ENCODE measurements around the gene PLPP2. TPM values are rescaled to one million over a fixed set of nuclear protein-coding genes. Genes with fewer than 3 reads are reported as not detected.

The PLPP2 gene
- total RNA-seq, 1 experiment from 2014 or later, result not detected

GRCh38 chr19:289651-290371 is 1.4 kb downstream of the PLPP2 start:
- Histone ChIP-seq H2AFZ (ENCODE audit: low read length) (no peak overlapping the region), H3K9me2 (replicated peaks; ENCODE audit: low read length) (no peaks in the 10 kb centered on the region), H4K20me1 (ENCODE audit: low read length) (no peaks in the 10 kb centered on the region), H3K4me3 (ENCODE audit: low read length) (no peak overlapping the region), H3K79me2 (ENCODE audit: low read length) (no peaks in the 10 kb centered on the region), H3K27me3 (ENCODE audit: low read length) (no peaks in the 10 kb centered on the region), H3K4me2 (ENCODE audit: low read length) (no peak overlapping the region), H3F3A (ENCODE audit: low read length, unreplicated experiment) (no peaks in the 10 kb centered on the region), H3K27ac (ENCODE audit: low read length) (no peak overlapping the region), H3K9me3 (ENCODE audit: low read length) (no peaks in the 10 kb centered on the region), H3K36me3 (ENCODE audit: low read depth, low read length) (no peaks in the 10 kb centered on the region), H3K9ac (ENCODE audit: low read length) (no peak overlapping the region), H3K4me1 (ENCODE audit: insufficient read depth, low read length) (no peaks in the 10 kb centered on the region)
- no peak for DNase-seq
- POLR2A ChIA-PET (ENCODE audit: unreplicated experiment), result no interaction called here
- CTCF ChIA-PET, result no interaction called here
- no peak for TF ChIP-seq CTCF (conservative IDR thresholded peaks at IDR 0.05; ENCODE audit: low read depth, low read length)
- TF ChIP-seq EZH2 (IDR thresholded peaks at IDR 0.05; ENCODE audit: low read length, unreplicated experiment), result no peak
- no peak for TF ChIP-seq EZH2phosphoT487 (IDR thresholded peaks at IDR 0.05; ENCODE audit: borderline replicate concordance, low read length)
- BruUV-seq (replicated peaks), result no TSS peak
- intact Hi-C loops (cut with micrococcal nuclease), result no loop called here
- no peak for ATAC-seq

- intact Hi-C loops (cut with micrococcal nuclease), result no loop called here
- POLR2A ChIA-PET (ENCODE audit: unreplicated experiment), result no interaction called here
- H3K79me2 ChIP-seq (ENCODE audit: low read length), result no peaks in the 10 kb centered on the region
- no peak overlapping the region for H3K27ac ChIP-seq (ENCODE audit: low read length)
- DNase-seq (no peak), ATAC-seq (no peak)
- no peak overlapping the region for H3K9ac ChIP-seq (ENCODE audit: low read length)
- no peaks in the 10 kb centered on the region for H3K9me3 ChIP-seq (ENCODE audit: low read length)
- H3F3A ChIP-seq (ENCODE audit: low read length, unreplicated experiment), result no peaks in the 10 kb centered on the region
- BruUV-seq (replicated peaks), result no TSS peak
- H3K4me2 ChIP-seq (ENCODE audit: low read length), result no peak overlapping the region
- no peaks in the 10 kb centered on the region for H3K36me3 ChIP-seq (ENCODE audit: low read depth, low read length)
- no peaks in the 10 kb centered on the region for H3K9me2 ChIP-seq (replicated peaks; ENCODE audit: low read length)
- no peak overlapping the region for H2AFZ ChIP-seq (ENCODE audit: low read length)
- H3K4me1 ChIP-seq (ENCODE audit: insufficient read depth, low read length), result no peaks in the 10 kb centered on the region
- no peak for TF ChIP-seq EZH2phosphoT487 (IDR thresholded peaks at IDR 0.05; ENCODE audit: borderline replicate concordance, low read length)
- no peak for TF ChIP-seq CTCF (conservative IDR thresholded peaks at IDR 0.05; ENCODE audit: low read depth, low read length)
- no peak for TF ChIP-seq EZH2 (IDR thresholded peaks at IDR 0.05; ENCODE audit: low read length, unreplicated experiment)
- CTCF ChIA-PET, result no interaction called here
- no peak overlapping the region for H3K4me3 ChIP-seq (ENCODE audit: low read length)
- H4K20me1 ChIP-seq (ENCODE audit: low read length), result no peaks in the 10 kb centered on the region
- no peaks in the 10 kb centered on the region for H3K27me3 ChIP-seq (ENCODE audit: low read length)
These were observed 2.3 kb downstream of the PLPP2 start for GRCh38 chr19:288911-289310.

GRCh38 chr19:287381-287871 is 3.8 kb downstream of the PLPP2 start:
- ATAC-seq, result no peak

More at GRCh38 chr19:287381-287871, 3.8 kb downstream of the PLPP2 start:
- no peak overlapping the region for H3K4me3 ChIP-seq (ENCODE audit: low read length)
- no peaks in the 10 kb centered on the region for H3K4me1 ChIP-seq (ENCODE audit: insufficient read depth, low read length)
- H3F3A ChIP-seq (ENCODE audit: low read length, unreplicated experiment), result no peaks in the 10 kb centered on the region
- no peak for DNase-seq
- H3K27ac ChIP-seq (ENCODE audit: low read length), result no peak overlapping the region
- H3K9me2 ChIP-seq (replicated peaks; ENCODE audit: low read length), result no peaks in the 10 kb centered on the region
- H3K9ac ChIP-seq (ENCODE audit: low read length), result no peak overlapping the region
- no peaks in the 10 kb centered on the region for H4K20me1 ChIP-seq (ENCODE audit: low read length)
- no peak overlapping the region for H2AFZ ChIP-seq (ENCODE audit: low read length)
- no peaks in the 10 kb centered on the region for H3K79me2 ChIP-seq (ENCODE audit: low read length)
- TF ChIP-seq EZH2 (IDR thresholded peaks at IDR 0.05; ENCODE audit: low read length, unreplicated experiment), result no peak
- TF ChIP-seq EZH2phosphoT487 (IDR thresholded peaks at IDR 0.05; ENCODE audit: borderline replicate concordance, low read length), result no peak
- no peak for TF ChIP-seq CTCF (conservative IDR thresholded peaks at IDR 0.05; ENCODE audit: low read depth, low read length)
- ChIA-PET CTCF (no interaction called here), POLR2A (ENCODE audit: unreplicated experiment) (no interaction called here)
- H3K4me2 ChIP-seq (ENCODE audit: low read length), result no peak overlapping the region
- no peaks in the 10 kb centered on the region for H3K36me3 ChIP-seq (ENCODE audit: low read depth, low read length)
- no peaks in the 10 kb centered on the region for H3K9me3 ChIP-seq (ENCODE audit: low read length)
- BruUV-seq (replicated peaks), result no TSS peak
- H3K27me3 ChIP-seq (ENCODE audit: low read length), result no peaks in the 10 kb centered on the region
- intact Hi-C loops (cut with micrococcal nuclease), result no loop called here

All from PC-3 (cell line).